ENCODE measurements around the gene NMS. TPM values are rescaled to one million over a fixed set of nuclear protein-coding genes. Genes with fewer than 3 reads are reported as not detected.

NMS gene
- polyA plus RNA-seq, 1 donor: not detected

DNA sequence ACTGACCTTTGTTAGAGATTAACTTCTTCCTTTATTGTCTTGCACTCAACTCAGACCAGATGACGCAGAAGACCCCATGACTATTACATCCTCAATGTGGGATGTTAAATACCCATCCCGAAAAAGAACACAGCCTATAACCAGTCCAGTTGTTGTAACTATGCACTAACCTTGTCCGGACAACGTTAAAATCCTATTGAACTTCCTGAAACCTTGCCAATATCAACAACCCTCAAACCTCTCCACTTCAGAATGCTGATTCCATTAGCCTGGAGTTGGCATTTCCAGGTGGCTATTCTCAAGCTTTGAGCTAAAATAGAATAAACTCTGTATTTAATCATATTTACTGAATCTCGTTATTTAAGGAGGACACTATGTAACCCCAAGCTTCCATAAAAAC is 13.6 kb downstream of the NMS start:
- no peak for DNase-seq
- no CpG with 5 or more reads among the region's 5 CpGs for WGBS (ENCODE audit: insufficient coverage, low lambda C conversion rate)
- Histone ChIP-seq H3K27me3 (ENCODE audit: control insufficient read depth, insufficient read depth, low read length) (no peaks in the 10 kb centered on the region), H3K36me3 (ENCODE audit: control insufficient read depth, insufficient read depth, low read length) (no peaks in the 10 kb centered on the region), H3K4me1 (ENCODE audit: control insufficient read depth, insufficient read depth, low read length) (no peaks in the 10 kb centered on the region), H3K9me3 (ENCODE audit: control insufficient read depth, low read depth, low read length) (no peaks in the 10 kb centered on the region), H3K4me3 (ENCODE audit: low read length) (no peak overlapping the region), H3K27ac (ENCODE audit: low read length) (no peak overlapping the region)

DNA sequence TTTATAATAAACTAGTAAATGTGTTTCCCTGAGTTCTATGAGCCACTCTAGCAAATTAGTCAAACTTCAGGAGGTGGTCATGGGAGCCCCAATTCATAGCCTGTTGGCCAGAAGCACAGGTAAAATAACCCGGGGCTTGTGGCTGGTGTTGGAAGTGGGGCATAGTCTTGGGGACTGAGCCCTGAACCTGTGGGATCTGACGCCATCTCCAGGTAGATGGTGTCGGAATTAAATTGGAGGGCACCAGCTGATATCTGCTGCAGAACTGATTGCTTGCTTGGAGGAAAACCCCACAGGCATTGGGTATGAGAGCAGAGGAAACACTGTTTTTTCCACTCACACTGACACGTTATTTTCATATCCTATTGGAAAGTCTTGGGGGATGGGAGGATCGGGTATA is 14.1 kb downstream of the NMS start:
- DNase-seq: no peak
- Histone ChIP-seq H3K9me3 (ENCODE audit: control insufficient read depth, low read depth, low read length) (no peaks in the 10 kb centered on the region), H3K4me3 (ENCODE audit: low read length) (no peak overlapping the region), H3K27me3 (ENCODE audit: control insufficient read depth, insufficient read depth, low read length) (no peaks in the 10 kb centered on the region), H3K27ac (ENCODE audit: low read length) (no peak overlapping the region), H3K4me1 (ENCODE audit: control insufficient read depth, insufficient read depth, low read length) (no peaks in the 10 kb centered on the region), H3K36me3 (ENCODE audit: control insufficient read depth, insufficient read depth, low read length) (no peaks in the 10 kb centered on the region)
- no CpG with 5 or more reads among the region's 5 CpGs for WGBS (ENCODE audit: insufficient coverage, low lambda C conversion rate)

DNA sequence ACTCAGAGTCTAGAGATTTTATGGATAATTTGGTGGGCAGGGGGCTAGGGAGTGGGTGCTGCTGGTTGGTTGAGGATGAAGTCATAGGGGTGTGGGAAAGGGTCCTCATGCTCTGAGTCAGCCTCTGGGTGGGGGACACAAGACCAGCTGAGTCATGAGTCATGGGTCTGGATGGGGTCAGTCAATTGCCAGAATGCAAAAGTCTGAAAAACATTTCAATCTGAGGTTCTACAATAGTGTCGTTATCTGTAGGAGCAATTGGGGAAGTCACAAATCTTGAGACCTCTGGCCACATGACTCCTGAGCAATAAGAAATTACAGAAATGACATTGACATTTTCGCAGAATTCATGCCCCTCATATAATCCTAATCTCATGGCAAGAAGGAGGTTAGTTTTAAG is 15.1 kb downstream of the NMS start:
- H3K9me3 ChIP-seq (ENCODE audit: control insufficient read depth, low read depth, low read length): no peaks in the 10 kb centered on the region
- no peaks in the 10 kb centered on the region for H3K4me1 ChIP-seq (ENCODE audit: control insufficient read depth, insufficient read depth, low read length)
- 100% methylated on average over 1 of the region's 2 CpGs for WGBS (ENCODE audit: insufficient coverage, low lambda C conversion rate)
- no peak overlapping the region for H3K27ac ChIP-seq (ENCODE audit: low read length)
- H3K27me3 ChIP-seq (ENCODE audit: control insufficient read depth, insufficient read depth, low read length): no peaks in the 10 kb centered on the region
- no peak overlapping the region for H3K4me3 ChIP-seq (ENCODE audit: low read length)
- DNase-seq: no peak
- H3K36me3 ChIP-seq (ENCODE audit: control insufficient read depth, insufficient read depth, low read length): no peaks in the 10 kb centered on the region

DNA sequence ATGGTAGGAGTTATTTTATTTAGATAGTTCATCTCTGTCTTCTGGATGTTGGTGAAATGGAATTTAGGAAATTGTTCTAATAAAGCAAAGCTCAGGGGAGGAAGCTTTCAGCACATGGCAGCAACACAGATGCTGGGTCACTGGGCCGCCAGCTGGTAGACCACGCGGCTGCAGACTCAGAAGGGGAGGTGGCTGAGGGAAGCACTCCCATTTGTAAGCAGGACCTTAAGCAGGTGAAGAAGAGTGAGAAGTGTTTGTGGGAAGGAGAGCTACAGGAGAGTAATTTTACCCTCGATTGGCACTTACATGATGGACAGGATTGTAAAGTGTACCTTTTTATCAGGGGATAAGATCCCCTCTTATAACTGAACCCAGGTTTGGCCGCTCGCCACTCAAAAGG is 24.4 kb downstream of the NMS start:
- no peak overlapping the region for H3K27ac ChIP-seq (ENCODE audit: low read length)
- no peaks in the 10 kb centered on the region for H3K4me1 ChIP-seq (ENCODE audit: control insufficient read depth, insufficient read depth, low read length)
- WGBS (ENCODE audit: insufficient coverage, low lambda C conversion rate): no CpG with 5 or more reads among the region's 6 CpGs
- no peaks in the 10 kb centered on the region for H3K36me3 ChIP-seq (ENCODE audit: control insufficient read depth, insufficient read depth, low read length)
- no peak for DNase-seq
- no peaks in the 10 kb centered on the region for H3K9me3 ChIP-seq (ENCODE audit: control insufficient read depth, low read depth, low read length)
- no peak overlapping the region for H3K4me3 ChIP-seq (ENCODE audit: low read length)
- no peaks in the 10 kb centered on the region for H3K27me3 ChIP-seq (ENCODE audit: control insufficient read depth, insufficient read depth, low read length)

DNA sequence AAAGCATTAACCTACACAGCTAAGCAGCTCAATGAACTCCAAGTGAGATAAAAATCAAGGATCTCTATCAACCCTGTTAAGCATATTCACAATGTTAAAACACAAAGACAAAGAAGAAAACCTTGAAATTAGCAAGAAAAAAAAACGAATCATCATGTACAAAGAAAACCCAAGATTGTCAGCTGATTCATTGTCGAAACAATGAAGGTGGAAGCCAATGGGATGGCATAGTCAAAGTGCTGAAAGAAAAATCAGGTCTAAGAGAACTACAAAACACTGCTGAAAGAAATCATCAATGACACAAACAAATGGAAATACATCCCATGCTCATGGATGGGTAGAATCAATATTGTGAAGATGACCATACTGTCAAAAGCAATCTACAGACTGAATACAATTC is 32.5 kb downstream of the NMS start:
- WGBS (ENCODE audit: insufficient coverage, low lambda C conversion rate): 90% methylated on average over 2 of the region's 2 CpGs
- no peaks in the 10 kb centered on the region for H3K27me3 ChIP-seq (ENCODE audit: control insufficient read depth, insufficient read depth, low read length)
- DNase-seq: no peak
- H3K27ac ChIP-seq (ENCODE audit: low read length): no peak overlapping the region
- H3K4me1 ChIP-seq (ENCODE audit: control insufficient read depth, insufficient read depth, low read length): no peaks in the 10 kb centered on the region
- no peaks in the 10 kb centered on the region for H3K36me3 ChIP-seq (ENCODE audit: control insufficient read depth, insufficient read depth, low read length)
- H3K4me3 ChIP-seq (ENCODE audit: low read length): no peak overlapping the region
- peaks cover 10% of the 10 kb centered on the region for H3K9me3 ChIP-seq (ENCODE audit: control insufficient read depth, low read depth, low read length)

DNA sequence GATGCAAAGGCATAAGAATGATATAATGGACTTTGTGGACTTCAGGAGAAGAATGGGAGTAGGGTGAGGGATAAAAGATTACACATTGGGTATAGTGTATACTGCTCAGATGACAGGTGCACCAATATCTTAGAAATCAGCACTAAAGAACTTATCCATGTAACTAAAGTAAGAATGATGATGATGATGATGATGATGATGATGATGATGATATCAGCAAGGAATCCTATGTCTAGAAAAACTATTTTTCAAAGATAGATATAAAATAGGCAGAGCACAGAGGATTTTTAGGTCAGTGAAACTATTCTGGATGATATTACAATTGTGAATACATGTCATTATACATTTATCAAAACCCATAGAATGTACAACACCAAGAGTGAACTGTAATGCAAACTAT is 34.3 kb downstream of the NMS start:
- no peaks in the 10 kb centered on the region for H3K27me3 ChIP-seq (ENCODE audit: control insufficient read depth, insufficient read depth, low read length)
- no peak overlapping the region for H3K27ac ChIP-seq (ENCODE audit: low read length)
- no peaks in the 10 kb centered on the region for H3K4me1 ChIP-seq (ENCODE audit: control insufficient read depth, insufficient read depth, low read length)
- no peak for DNase-seq
- H3K4me3 ChIP-seq (ENCODE audit: low read length): no peak overlapping the region
- peaks cover 10% of the 10 kb centered on the region for H3K9me3 ChIP-seq (ENCODE audit: control insufficient read depth, low read depth, low read length)
- H3K36me3 ChIP-seq (ENCODE audit: control insufficient read depth, insufficient read depth, low read length): no peaks in the 10 kb centered on the region

DNA sequence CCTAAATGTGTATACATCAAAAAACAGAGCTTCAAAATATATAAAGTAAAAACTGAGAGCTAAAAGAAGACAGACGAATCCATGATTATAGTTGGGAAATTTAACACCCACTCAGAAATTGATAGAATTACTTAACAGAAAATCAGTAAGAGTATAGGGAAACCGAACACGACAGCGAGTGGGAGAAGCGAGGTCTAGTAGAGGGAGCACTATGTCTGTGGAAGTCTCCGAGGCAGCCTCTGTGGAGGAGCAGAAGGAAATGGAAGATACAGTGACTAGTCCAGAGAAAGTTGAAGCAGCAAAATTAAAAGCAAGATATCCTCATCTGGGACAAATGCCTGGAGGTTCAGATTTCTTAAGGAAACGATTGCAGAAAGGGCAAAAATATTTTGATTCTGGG is 38.8 kb downstream of the NMS start:
- H3K4me1 ChIP-seq (ENCODE audit: control insufficient read depth, insufficient read depth, low read length): no peaks in the 10 kb centered on the region
- WGBS (ENCODE audit: insufficient coverage, low lambda C conversion rate): 83% methylated on average over 1 of the region's 7 CpGs
- DNase-seq: no peak
- no peak overlapping the region for H3K4me3 ChIP-seq (ENCODE audit: low read length)
- H3K27ac ChIP-seq (ENCODE audit: low read length): no peak overlapping the region
- H3K36me3 ChIP-seq (ENCODE audit: control insufficient read depth, insufficient read depth, low read length): no peaks in the 10 kb centered on the region
- H3K27me3 ChIP-seq (ENCODE audit: control insufficient read depth, insufficient read depth, low read length): no peaks in the 10 kb centered on the region
- H3K9me3 ChIP-seq (ENCODE audit: control insufficient read depth, low read depth, low read length): peaks cover 10% of the 10 kb centered on the region

DNA sequence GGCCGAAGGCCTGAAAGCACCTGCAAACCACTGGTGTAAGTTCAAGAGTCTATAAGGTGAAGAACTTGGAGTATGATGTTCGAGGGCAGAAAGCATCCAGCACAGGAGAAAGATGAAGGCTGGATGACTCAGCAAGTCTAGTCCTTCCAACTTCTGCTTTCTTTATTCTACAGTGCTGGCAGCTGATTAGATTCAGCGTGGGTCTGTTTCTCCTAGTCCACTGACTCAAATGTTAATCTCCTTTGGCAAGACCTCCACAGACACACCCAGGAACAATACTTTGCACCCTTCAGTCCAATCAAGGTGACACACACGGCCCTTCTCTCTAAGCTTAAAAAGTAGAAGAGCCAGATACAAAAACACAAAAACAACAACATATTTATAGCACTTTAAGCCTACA is 43.4 kb downstream of the NMS start:
- Histone ChIP-seq H3K4me1 (ENCODE audit: control insufficient read depth, insufficient read depth, low read length) (no peaks in the 10 kb centered on the region), H3K9me3 (ENCODE audit: control insufficient read depth, low read depth, low read length) (no peaks in the 10 kb centered on the region), H3K4me3 (ENCODE audit: low read length) (no peak overlapping the region), H3K27me3 (ENCODE audit: control insufficient read depth, insufficient read depth, low read length) (peaks cover 4% of the 10 kb centered on the region), H3K36me3 (ENCODE audit: control insufficient read depth, insufficient read depth, low read length) (no peaks in the 10 kb centered on the region), H3K27ac (ENCODE audit: low read length) (no peak overlapping the region)
- no peak for DNase-seq
- WGBS (ENCODE audit: insufficient coverage, low lambda C conversion rate): no CpG with 5 or more reads among the region's 4 CpGs

DNA sequence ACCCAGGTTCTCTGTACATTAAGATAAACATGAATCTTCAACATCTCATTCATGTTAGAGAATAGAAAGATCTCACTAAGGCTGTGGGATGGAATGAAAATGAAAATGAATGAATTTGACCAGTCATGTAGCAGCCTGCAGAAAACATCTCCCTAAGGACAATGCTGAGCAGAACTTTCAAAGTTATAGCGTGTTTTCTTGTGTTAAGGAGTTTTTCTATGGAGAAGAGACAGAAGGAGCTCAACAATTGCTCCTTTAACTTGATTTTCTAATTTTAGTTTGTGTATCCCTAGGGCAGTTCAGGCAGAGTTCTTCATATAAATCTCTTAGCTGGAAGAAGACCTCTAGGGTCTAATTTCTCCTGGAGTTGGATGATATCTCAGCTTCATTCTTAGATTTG is 47.3 kb downstream of the NMS start:
- Histone ChIP-seq H3K27me3 (ENCODE audit: control insufficient read depth, insufficient read depth, low read length) (peaks cover 4% of the 10 kb centered on the region), H3K27ac (ENCODE audit: low read length) (no peak overlapping the region), H3K36me3 (ENCODE audit: control insufficient read depth, insufficient read depth, low read length) (no peaks in the 10 kb centered on the region), H3K9me3 (ENCODE audit: control insufficient read depth, low read depth, low read length) (no peaks in the 10 kb centered on the region), H3K4me1 (ENCODE audit: control insufficient read depth, insufficient read depth, low read length) (peaks cover under 1% of the 10 kb centered on the region), H3K4me3 (ENCODE audit: low read length) (no peak overlapping the region)
- no CpG with 5 or more reads among the region's 1 CpG for WGBS (ENCODE audit: insufficient coverage, low lambda C conversion rate)
- DNase-seq: no peak

DNA sequence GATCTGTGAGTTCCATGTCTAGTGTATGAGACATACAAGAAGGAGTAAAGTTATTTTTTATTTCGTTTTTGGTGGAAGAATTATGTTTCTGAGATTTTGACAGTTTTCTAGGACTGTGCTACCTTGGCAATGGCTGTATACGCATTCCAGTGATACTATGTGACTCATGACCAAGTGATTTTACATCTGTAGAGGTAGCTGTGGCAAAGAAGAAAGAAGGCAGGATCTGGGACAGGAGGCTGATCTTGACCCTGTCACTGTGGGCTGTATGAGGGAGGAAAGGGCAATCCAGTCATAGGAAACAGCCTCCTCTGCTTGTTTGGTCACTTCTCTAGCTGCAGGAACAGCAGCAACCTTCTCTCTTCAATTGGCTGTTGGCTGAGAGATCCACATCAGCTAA is 48.5 kb downstream of the NMS start:
- DNase-seq: no peak
- no peak overlapping the region for H3K27ac ChIP-seq (ENCODE audit: low read length)
- H3K4me1 ChIP-seq (ENCODE audit: control insufficient read depth, insufficient read depth, low read length): peaks cover 4% of the 10 kb centered on the region
- 67% methylated on average over 1 of the region's 2 CpGs for WGBS (ENCODE audit: insufficient coverage, low lambda C conversion rate)
- no peaks in the 10 kb centered on the region for H3K36me3 ChIP-seq (ENCODE audit: control insufficient read depth, insufficient read depth, low read length)
- peaks cover 4% of the 10 kb centered on the region for H3K27me3 ChIP-seq (ENCODE audit: control insufficient read depth, insufficient read depth, low read length)
- no peak overlapping the region for H3K4me3 ChIP-seq (ENCODE audit: low read length)
- no peaks in the 10 kb centered on the region for H3K9me3 ChIP-seq (ENCODE audit: control insufficient read depth, low read depth, low read length)

DNA sequence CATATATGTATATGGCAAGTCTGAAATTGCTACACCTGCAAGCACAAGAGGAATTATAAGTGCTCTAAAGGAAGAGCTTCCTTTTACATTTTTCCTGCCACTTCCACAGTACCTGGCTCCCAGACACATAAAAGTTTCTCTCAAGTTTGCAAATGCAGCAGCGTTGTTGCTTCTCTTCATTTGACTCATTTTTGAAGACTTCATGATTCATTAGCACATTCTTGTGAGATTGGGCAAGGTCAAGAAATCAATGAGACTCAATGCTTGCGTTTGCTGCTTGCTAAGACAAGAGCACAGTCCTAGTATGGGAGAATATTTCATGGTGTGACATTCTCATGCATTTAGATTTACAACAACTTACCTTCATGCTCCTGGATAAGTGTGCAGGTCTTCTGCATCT is 49.9 kb downstream of the NMS start:
- H3K27me3 ChIP-seq (ENCODE audit: control insufficient read depth, insufficient read depth, low read length): peaks cover 4% of the 10 kb centered on the region
- H3K4me3 ChIP-seq (ENCODE audit: low read length): no peak overlapping the region
- no peak for DNase-seq
- H3K9me3 ChIP-seq (ENCODE audit: control insufficient read depth, low read depth, low read length): no peaks in the 10 kb centered on the region
- WGBS (ENCODE audit: insufficient coverage, low lambda C conversion rate): 100% methylated on average over 1 of the region's 2 CpGs
- peaks cover 4% of the 10 kb centered on the region for H3K4me1 ChIP-seq (ENCODE audit: control insufficient read depth, insufficient read depth, low read length)
- no peak overlapping the region for H3K27ac ChIP-seq (ENCODE audit: low read length)
- no peaks in the 10 kb centered on the region for H3K36me3 ChIP-seq (ENCODE audit: control insufficient read depth, insufficient read depth, low read length)
